NCI-H2196 treated with DMSO at 0.1 percent for 48 hours (cell line): ENCODE results near the gene SLC12A1.

Experiments
- DNase-seq: peaks from one replicate; lab custom pipeline; 2025; ENCODE audit not compliant: unreplicated experiment; lab: John Stamatoyannopoulos, UW

The SLC12A1 gene

GRCh38 chr15:48345516-48345915 is 139.4 kb downstream of the SLC12A1 start:
- no peak for DNase-seq

- DNase-seq = peak; percentile 9
Measured at GRCh38 chr15:48352474-48353072, 146.5 kb downstream of the SLC12A1 start.
